Lung (tissue), 12 donors: Measurements from ENCODE around the gene KCNRG. TPM values are rescaled to one million over a fixed set of nuclear protein-coding genes. Genes with fewer than 3 reads are reported as not detected.

Experiments used
- ATAC-seq: fragments of 200-7000 bp; cut with Tn5 transposase; one replicate; pipeline ENCODE4 v1.9.1; 2020; ENCODE audit warnings: moderate number of reproducible peaks; ENCODE audit not compliant: insufficient read depth, low FRiP score
- DNase-seq, 3 donors: peaks; one replicate each; pipeline ENCODE4 v3.0.0-alpha.2; 2013 to 2017
- H3K27ac ChIP-seq, 2 donors: one replicate each; pipeline ENCODE4 v1.5.1; 2013; ENCODE audit warnings: mild to moderate bottlenecking in 2 of 2, moderate library complexity in 2 of 2, control low read depth in 1 of 2, inconsistent platforms in 1 of 2, low read depth in 1 of 2, low read length in 1 of 2
- H3K27me3 ChIP-seq, 3 donors: one replicate each; pipeline ENCODE4 v1.5.1; 2013; ENCODE audit warnings: low read length in 2 of 3; ENCODE audit not compliant: control insufficient read depth in 3 of 3, insufficient read depth in 3 of 3
- H3K36me3 ChIP-seq, 4 donors: one replicate each; pipeline ENCODE4 v1.5.1; 2013; ENCODE audit warnings: low read length in 4 of 4, mild to moderate bottlenecking in 1 of 4, moderate library complexity in 1 of 4; ENCODE audit not compliant: control insufficient read depth in 4 of 4, insufficient read depth in 4 of 4
- H3K4me1 ChIP-seq, 5 donors: one replicate each; pipeline ENCODE4 v1.5.1; 2013; ENCODE audit warnings: low read length in 5 of 5, mild to moderate bottlenecking in 2 of 5, moderate library complexity in 1 of 5; ENCODE audit not compliant: control insufficient read depth in 5 of 5, insufficient read depth in 5 of 5
- H3K4me3 ChIP-seq: one replicate; pipeline ENCODE4 v1.5.1; 2013; ENCODE audit warnings: mild to moderate bottlenecking, control low read depth, moderate library complexity
- H3K9ac ChIP-seq, 2 donors: one replicate each; pipeline ENCODE4 v1.5.1; 2013; ENCODE audit warnings: low read length in 2 of 2, control low read depth in 1 of 2; ENCODE audit not compliant: insufficient read depth in 1 of 2
- H3K9me3 ChIP-seq, 4 donors: one replicate each; pipeline ENCODE4 v1.5.1; 2013; ENCODE audit warnings: low read length in 3 of 4, mild to moderate bottlenecking in 1 of 4, moderate library complexity in 1 of 4; ENCODE audit not compliant: control insufficient read depth in 4 of 4, insufficient read depth in 3 of 4
- WGBS, 2 donors: extraction: QIAGEN DNeasy Blood & Tissue Kit; methylation state at CpG; one replicate each; pipeline ENCODE4 v1.1.7; 2013; 5-methylcytosine and 5-hydroxymethylcytosine counted together
- polyA plus RNA-seq, 2 donors: library from polyadenylated mRNA; stranded (reverse); fragments of 200-250 nt; gene quantifications; one replicate each; pipeline ENCODE4 v1.2.1, GENCODE V29; 2013
- total RNA-seq, 2 donors: library from RNA; depleted of rRNA in 1 of 2; stranded (reverse); fragments of >200 nt in 1 of 2; gene quantifications; one replicate each; pipeline ENCODE4 v1.2.1, GENCODE V29; 2014 to 2021
- TF ChIP-seq, protein P1 (sequence below): IDR thresholded peaks from 2 replicates; pipeline ENCODE4 v1.5.1; 2012; ENCODE audit warnings: mild to moderate bottlenecking; ENCODE audit errors: control extremely low read depth, extremely low read depth
- donor health status: control.
- donor health status: control.
- donor health status: Bipolar disorder and iron deficiency.
- donor health status: healthy.
- donor health status: DM: yes; HTN: yes; CAD: no.

Gene KCNRG
- total and polyA plus RNA-seq, 4 donors = 2.9 to 13.6 (median 6.9) TPM

DNA sequence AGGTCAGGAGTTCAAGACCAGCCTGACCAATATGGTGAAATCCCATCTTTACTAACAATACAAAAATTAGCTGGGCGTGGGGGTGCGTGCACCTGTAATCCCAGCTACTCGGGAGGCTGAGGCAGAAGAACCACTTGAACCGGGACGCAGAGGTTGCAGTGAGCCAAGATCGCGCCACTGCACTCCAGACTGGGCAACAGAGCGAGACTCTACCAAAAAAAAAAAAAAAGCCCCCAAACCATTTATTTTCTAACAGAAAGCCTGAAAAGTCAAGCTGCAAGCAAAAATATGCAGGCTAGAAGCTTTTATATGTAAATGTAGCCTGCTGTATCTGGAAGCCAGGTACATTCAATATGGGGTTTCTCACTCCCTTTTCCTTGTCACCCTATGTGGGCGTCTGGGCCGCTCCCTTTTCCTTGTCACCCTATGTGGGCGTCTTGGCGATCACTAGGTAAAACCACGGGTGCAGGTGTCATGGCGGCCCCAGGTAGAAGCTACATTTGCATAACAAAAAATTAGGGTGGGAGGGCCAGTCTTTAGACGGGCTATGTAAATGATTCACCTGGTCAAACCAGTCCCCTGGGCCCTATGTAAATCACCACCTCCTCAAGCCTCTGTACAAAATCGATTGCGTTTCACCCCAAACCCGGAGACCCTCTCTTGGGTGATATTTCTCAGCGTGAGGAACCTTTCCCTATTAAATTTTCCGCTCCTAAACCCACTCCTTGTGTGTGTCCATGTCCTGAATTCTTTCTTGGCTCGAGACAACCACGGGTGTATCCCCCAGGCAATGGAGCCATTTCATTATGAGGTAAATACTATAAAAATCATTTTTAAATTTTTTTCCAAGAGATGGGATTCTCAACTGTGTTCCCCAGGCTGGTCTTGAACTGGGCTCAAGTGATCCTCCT lies 16.3 kb upstream of the KCNRG start:
- H3K9ac ChIP-seq = peak overlapping the region in 1 of 2 donors; percentile 97
- 71 to 85% methylated on average over 22 of the region's 22 CpGs for WGBS, 2 donors
- DNase-seq (no peak), ATAC-seq (no peak)
- H3K36me3 ChIP-seq = peaks cover 0 to 25% (median 4%) of the 10 kb centered on the region in 4 donors
- TF ChIP-seq, protein P1, sequence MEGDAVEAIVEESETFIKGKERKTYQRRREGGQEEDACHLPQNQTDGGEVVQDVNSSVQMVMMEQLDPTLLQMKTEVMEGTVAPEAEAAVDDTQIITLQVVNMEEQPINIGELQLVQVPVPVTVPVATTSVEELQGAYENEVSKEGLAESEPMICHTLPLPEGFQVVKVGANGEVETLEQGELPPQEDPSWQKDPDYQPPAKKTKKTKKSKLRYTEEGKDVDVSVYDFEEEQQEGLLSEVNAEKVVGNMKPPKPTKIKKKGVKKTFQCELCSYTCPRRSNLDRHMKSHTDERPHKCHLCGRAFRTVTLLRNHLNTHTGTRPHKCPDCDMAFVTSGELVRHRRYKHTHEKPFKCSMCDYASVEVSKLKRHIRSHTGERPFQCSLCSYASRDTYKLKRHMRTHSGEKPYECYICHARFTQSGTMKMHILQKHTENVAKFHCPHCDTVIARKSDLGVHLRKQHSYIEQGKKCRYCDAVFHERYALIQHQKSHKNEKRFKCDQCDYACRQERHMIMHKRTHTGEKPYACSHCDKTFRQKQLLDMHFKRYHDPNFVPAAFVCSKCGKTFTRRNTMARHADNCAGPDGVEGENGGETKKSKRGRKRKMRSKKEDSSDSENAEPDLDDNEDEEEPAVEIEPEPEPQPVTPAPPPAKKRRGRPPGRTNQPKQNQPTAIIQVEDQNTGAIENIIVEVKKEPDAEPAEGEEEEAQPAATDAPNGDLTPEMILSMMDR = no peak
- no peak overlapping the region for H3K27ac ChIP-seq
- no peaks in the 10 kb centered on the region for H3K27me3 ChIP-seq
- peaks cover 5 to 32% (median 15%) of the 10 kb centered on the region in 5 donors for H3K4me1 ChIP-seq
- H3K4me3 ChIP-seq = no peak overlapping the region
- H3K9me3 ChIP-seq = no peaks in the 10 kb centered on the region

DNA sequence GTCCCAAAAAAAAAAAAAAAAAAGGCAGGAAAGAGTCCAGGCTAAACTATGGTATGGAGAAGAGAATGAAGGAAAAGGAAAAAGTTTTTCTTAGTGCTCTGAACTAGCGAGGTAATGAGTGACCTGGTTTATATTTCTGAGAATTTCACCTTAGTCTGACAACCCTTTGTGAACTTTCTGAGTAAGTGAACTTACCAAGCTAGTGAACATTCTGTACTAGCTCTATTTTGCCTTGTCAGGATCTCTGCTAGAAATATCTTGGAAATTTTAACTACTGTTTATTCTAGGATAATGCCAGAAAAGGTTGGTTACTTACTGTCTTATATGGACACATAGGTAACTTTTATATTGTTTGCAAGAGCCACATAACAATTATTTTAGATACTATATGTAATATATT lies 14.0 kb upstream of the KCNRG start:
- TF ChIP-seq, protein P1 = no peak
- Histone ChIP-seq H3K4me1 (peaks cover 5 to 26% (median 15%) of the 10 kb centered on the region in 5 donors), H3K27me3 (no peaks in the 10 kb centered on the region), H3K27ac (no peak overlapping the region), H3K9ac (no peak overlapping the region), H3K36me3 (peaks cover 4 to 31% (median 6%) of the 10 kb centered on the region in 4 donors), H3K9me3 (no peaks in the 10 kb centered on the region), H3K4me3 (no peak overlapping the region)
- ATAC-seq (no peak), DNase-seq (no peak)
- WGBS, 2 donors = 61 to 74% methylated on average over 1 of the region's 1 CpG

DNA sequence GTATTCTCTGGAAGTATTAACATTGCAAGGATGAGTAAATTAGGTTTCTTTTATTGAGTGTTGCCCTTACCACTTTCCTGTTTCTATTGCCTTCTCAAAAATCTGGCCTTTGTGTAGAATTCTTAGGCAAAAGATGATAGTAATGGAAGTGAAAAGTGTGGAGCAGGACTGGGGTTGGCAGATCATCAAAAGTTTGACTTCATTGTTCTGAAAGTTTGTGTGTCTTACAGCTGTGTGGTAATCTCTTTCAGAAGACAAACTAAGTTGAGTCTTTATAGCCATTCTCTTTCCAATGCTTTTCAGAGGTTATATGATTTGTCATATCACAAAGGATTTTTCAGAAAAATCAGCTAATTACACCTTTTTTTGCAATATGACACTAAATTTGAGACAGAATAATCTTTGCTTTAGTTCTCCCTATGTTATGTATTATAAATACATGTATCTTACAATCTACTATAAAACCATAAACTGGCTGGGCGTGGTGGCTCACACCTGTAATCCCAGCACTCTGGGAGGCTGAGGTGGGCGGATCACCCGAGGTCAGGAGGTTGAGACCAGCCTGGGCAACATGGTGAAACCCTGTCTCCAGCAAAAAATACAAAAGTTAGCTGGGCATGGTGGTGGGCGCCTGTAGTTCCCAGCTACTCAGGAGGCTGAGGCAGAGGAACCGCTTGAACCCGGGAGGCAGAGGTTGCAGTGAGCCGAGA lies 8.7 kb upstream of the KCNRG start:
- no peak for ATAC-seq
- DNase-seq = peak in 2 of 3 donors; percentile 18 to 21
- peaks cover 7 to 18% (median 12%) of the 10 kb centered on the region in 4 donors for H3K36me3 ChIP-seq

More for the DNA sequence above, 8.7 kb upstream of the KCNRG start:
- H3K27me3 ChIP-seq = no peaks in the 10 kb centered on the region
- no peaks in the 10 kb centered on the region for H3K9me3 ChIP-seq
- H3K4me1 ChIP-seq = peaks cover 0 to 6% (median 3%) of the 10 kb centered on the region in 5 donors
- no peak overlapping the region for H3K9ac ChIP-seq
- WGBS, 2 donors = 97 to 98% methylated on average over 7 of the region's 7 CpGs
- no peak overlapping the region for H3K27ac ChIP-seq
- TF ChIP-seq, protein P1 = no peak
- H3K4me3 ChIP-seq = no peak overlapping the region
